ENCODE data around the gene GTF2A1L.

The GTF2A1L gene, protein sequence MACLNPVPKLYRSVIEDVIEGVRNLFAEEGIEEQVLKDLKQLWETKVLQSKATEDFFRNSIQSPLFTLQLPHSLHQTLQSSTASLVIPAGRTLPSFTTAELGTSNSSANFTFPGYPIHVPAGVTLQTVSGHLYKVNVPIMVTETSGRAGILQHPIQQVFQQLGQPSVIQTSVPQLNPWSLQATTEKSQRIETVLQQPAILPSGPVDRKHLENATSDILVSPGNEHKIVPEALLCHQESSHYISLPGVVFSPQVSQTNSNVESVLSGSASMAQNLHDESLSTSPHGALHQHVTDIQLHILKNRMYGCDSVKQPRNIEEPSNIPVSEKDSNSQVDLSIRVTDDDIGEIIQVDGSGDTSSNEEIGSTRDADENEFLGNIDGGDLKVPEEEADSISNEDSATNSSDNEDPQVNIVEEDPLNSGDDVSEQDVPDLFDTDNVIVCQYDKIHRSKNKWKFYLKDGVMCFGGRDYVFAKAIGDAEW

DNA sequence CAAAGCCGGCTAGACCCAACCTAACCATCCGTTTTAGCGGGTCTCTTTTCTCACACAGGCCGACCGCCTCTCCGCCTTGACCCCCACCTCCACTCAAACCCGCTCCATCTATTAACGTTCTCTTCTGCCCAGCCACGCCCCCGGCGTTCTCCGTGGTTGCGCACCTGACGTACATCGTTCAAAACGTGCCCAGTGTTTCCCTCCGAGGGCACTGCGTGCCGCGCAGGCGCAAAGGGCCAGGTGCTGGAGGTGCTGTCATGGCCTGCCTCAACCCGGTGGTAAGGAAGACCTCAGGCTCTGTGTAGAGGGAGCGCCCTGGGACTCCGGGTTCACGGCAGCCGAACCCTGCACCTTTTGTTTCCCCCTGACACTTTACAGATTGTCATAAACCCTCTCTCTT lies at the start of gene GTF2A1L:
Gene GTF2A1L, plus strand, starts transcription at position 239 of the 400 bp plus-strand sequence. Its CDS starts 19 bp downstream, at position 258.
- no peak within 1 kb of the TSS for H3K27ac ChIP-seq (ENCODE audit: low read depth, low read length)
- no peaks in the 10 kb centered on the region for H3K36me3 ChIP-seq (ENCODE audit: control insufficient read depth in 1 of 2, insufficient read depth in 2 of 2, low read length in 2 of 2)
- H3K27me3 ChIP-seq (ENCODE audit: control insufficient read depth in 1 of 2, insufficient read depth in 2 of 2, low read length in 2 of 2): no peaks in the 10 kb centered on the region
- H3K9ac ChIP-seq (ENCODE audit: low read depth in 1 of 2, low read length in 2 of 2): no peak within 1 kb of the TSS
- no peaks in the 10 kb centered on the region for H3K4me1 ChIP-seq (ENCODE audit: control insufficient read depth in 1 of 2, insufficient read depth in 2 of 2, low read length in 2 of 2)
- H3K4me3 ChIP-seq (ENCODE audit: low read depth in 1 of 2, low read length in 2 of 2): no peak within 1 kb of the TSS
- peaks cover 0 to 4% of the 10 kb centered on the region in 2 donors for H3K9me3 ChIP-seq (ENCODE audit: control insufficient read depth in 1 of 2, low read length in 2 of 2)

DNA sequence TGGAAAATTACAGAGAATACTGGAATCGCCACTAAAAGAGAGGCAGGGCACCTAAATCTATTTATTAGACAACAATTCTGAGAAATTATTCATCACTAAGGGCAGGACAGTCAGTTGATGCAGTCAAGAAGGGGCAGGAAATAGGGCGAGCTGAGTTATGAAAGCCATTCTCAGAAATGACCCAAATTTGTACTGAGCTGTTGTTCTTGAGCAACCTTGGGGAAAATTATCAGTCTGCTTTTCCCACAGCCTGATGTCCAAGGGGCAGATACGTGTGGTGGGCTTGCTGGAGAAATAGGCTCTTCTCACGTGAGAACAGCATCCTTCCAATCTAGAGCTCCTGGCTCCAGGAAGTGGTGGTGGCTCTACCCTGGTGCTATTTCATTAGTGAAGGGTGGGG lies 49.1 kb upstream of the GTF2A1L start:
- no peak overlapping the region for H3K4me3 ChIP-seq (ENCODE audit: low read depth in 1 of 2, low read length in 2 of 2)
- no peak overlapping the region for H3K27ac ChIP-seq (ENCODE audit: low read depth, low read length)
- H3K9me3 ChIP-seq (ENCODE audit: control insufficient read depth in 1 of 2, low read length in 2 of 2): no peaks in the 10 kb centered on the region
- H3K4me1 ChIP-seq (ENCODE audit: control insufficient read depth in 1 of 2, insufficient read depth in 2 of 2, low read length in 2 of 2): no peaks in the 10 kb centered on the region
- H3K9ac ChIP-seq (ENCODE audit: low read depth in 1 of 2, low read length in 2 of 2): no peak overlapping the region
- no peaks in the 10 kb centered on the region for H3K36me3 ChIP-seq (ENCODE audit: control insufficient read depth in 1 of 2, insufficient read depth in 2 of 2, low read length in 2 of 2)
- no peaks in the 10 kb centered on the region for H3K27me3 ChIP-seq (ENCODE audit: control insufficient read depth in 1 of 2, insufficient read depth in 2 of 2, low read length in 2 of 2)

DNA sequence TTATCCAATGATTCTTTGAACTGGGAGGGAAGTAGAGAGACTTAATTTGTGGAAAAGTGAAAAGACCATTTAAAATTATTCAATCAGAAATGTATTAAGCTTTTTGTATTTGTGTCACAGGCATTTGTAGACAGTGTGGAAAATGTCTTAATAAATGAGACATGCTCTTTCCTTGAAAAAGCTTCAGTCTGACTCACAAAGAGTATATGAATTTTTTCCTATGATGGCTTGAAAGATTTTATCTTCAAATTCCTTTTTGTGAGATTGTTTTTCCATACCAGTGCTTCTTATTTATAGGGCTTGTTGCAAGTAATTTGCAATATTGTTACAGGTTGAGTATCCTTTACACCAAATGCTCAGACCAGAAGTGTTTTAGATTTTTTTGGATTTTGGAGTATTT lies 48.2 kb upstream of the GTF2A1L start:
- H3K9me3 ChIP-seq (ENCODE audit: control insufficient read depth in 1 of 2, low read length in 2 of 2): no peaks in the 10 kb centered on the region
- H3K27me3 ChIP-seq (ENCODE audit: control insufficient read depth in 1 of 2, insufficient read depth in 2 of 2, low read length in 2 of 2): no peaks in the 10 kb centered on the region
- H3K4me1 ChIP-seq (ENCODE audit: control insufficient read depth in 1 of 2, insufficient read depth in 2 of 2, low read length in 2 of 2): no peaks in the 10 kb centered on the region
- H3K4me3 ChIP-seq (ENCODE audit: low read depth in 1 of 2, low read length in 2 of 2): no peak overlapping the region
- H3K36me3 ChIP-seq (ENCODE audit: control insufficient read depth in 1 of 2, insufficient read depth in 2 of 2, low read length in 2 of 2): no peaks in the 10 kb centered on the region
- no peak overlapping the region for H3K9ac ChIP-seq (ENCODE audit: low read depth in 1 of 2, low read length in 2 of 2)
- H3K27ac ChIP-seq (ENCODE audit: low read depth, low read length): no peak overlapping the region

DNA sequence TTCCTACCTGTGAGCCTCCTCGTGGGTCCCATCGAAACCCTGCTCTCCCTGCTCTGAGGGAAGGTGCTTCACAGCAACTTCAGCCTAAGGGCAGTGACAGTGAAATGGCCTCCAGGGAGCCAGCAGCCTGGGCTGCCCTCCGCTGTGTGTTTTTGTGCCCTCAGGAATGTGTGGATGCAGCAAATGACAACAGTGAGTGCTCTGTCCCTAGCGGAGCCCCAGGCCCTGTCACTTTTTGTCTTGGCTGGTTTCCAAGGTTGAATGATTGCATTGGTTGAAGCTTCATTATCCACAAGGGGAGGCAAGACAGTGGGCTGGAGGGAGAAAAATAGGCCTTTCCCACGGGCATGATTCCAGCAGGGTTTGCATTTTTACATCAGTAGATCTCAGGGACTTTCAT lies 44.8 kb upstream of the GTF2A1L start:
- H3K9me3 ChIP-seq (ENCODE audit: control insufficient read depth in 1 of 2, low read length in 2 of 2): no peaks in the 10 kb centered on the region
- no peak overlapping the region for H3K4me3 ChIP-seq (ENCODE audit: low read depth in 1 of 2, low read length in 2 of 2)
- no peaks in the 10 kb centered on the region for H3K27me3 ChIP-seq (ENCODE audit: control insufficient read depth in 1 of 2, insufficient read depth in 2 of 2, low read length in 2 of 2)
- H3K9ac ChIP-seq (ENCODE audit: low read depth in 1 of 2, low read length in 2 of 2): no peak overlapping the region
- no peaks in the 10 kb centered on the region for H3K4me1 ChIP-seq (ENCODE audit: control insufficient read depth in 1 of 2, insufficient read depth in 2 of 2, low read length in 2 of 2)
- H3K36me3 ChIP-seq (ENCODE audit: control insufficient read depth in 1 of 2, insufficient read depth in 2 of 2, low read length in 2 of 2): no peaks in the 10 kb centered on the region
- no peak overlapping the region for H3K27ac ChIP-seq (ENCODE audit: low read depth, low read length)

DNA sequence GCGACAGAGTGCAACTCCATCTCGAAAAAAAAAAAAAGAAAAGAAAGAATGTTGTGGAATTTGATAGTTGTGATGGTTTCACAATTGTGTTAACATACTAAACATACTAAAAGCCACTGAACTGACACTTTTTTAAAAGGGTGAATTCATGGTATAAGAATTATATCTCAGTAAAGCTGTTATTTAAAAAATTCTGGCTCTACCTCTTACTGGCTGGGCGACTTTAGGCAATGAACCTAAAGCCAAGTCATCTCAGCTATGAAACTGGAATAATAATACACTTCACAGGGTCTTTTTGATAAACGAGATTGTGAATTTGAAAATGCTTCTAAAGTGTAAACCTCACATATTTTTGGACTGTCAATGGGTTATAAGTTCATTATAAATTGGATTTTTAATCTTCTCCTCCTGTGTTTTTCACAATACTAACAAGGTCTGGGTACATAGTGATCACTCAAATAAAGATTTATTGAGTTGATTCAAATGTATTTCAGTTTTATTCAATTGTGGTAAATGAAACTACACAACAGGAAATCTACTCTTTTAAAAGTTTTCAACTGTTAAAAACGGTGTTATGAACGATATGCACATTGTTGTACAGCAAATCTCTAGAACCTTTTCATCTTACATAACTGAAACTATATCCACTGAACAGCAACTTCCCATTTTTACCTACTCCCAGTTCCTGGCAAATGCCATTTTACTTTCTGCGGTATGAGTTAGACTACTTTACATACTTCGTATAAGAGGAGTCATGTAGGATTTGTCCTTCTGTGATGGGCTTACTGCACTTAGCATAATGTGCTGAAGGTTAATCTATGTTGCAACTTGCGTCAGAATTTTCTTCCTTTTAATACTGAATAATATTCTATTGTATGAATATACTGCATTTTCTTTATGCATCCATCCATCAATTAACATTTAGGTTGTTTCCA lies 43.0 kb upstream of the GTF2A1L start:
- Histone ChIP-seq H3K27ac (ENCODE audit: low read depth, low read length) (no peak overlapping the region), H3K4me3 (ENCODE audit: low read depth in 1 of 2, low read length in 2 of 2) (no peak overlapping the region), H3K4me1 (ENCODE audit: control insufficient read depth in 1 of 2, insufficient read depth in 2 of 2, low read length in 2 of 2) (no peaks in the 10 kb centered on the region)

DNA sequence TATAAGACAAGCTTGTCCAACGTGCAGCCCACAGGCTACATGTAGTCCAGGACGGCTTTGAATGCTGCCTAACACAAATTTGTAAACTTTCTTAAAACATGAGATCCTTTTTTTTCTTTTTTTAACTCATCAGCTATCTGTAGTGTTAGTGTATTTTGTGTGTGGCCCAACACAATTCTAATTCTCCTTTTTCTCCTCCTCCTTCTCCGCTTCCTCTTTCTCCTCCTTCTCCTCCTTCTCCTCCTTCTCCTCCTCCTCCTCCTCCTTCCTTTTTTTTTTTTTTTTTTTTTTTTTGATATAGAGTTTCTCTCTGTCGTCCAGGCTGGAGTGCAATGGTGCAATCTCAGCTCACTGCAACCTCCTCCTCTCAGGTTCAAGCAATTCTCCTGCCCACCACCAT lies 39.3 kb upstream of the GTF2A1L start:
- Histone ChIP-seq H3K27me3 (ENCODE audit: control insufficient read depth in 1 of 2, insufficient read depth in 2 of 2, low read length in 2 of 2) (no peaks in the 10 kb centered on the region), H3K9ac (ENCODE audit: low read depth in 1 of 2, low read length in 2 of 2) (no peak overlapping the region), H3K9me3 (ENCODE audit: control insufficient read depth in 1 of 2, low read length in 2 of 2) (no peaks in the 10 kb centered on the region), H3K4me3 (ENCODE audit: low read depth in 1 of 2, low read length in 2 of 2) (no peak overlapping the region), H3K36me3 (ENCODE audit: control insufficient read depth in 1 of 2, insufficient read depth in 2 of 2, low read length in 2 of 2) (no peaks in the 10 kb centered on the region), H3K4me1 (ENCODE audit: control insufficient read depth in 1 of 2, insufficient read depth in 2 of 2, low read length in 2 of 2) (no peaks in the 10 kb centered on the region), H3K27ac (ENCODE audit: low read depth, low read length) (no peak overlapping the region)

More for the DNA sequence above, 43.0 kb upstream of the GTF2A1L start:
- Histone ChIP-seq H3K36me3 (ENCODE audit: control insufficient read depth in 1 of 2, insufficient read depth in 2 of 2, low read length in 2 of 2) (no peaks in the 10 kb centered on the region), H3K27me3 (ENCODE audit: control insufficient read depth in 1 of 2, insufficient read depth in 2 of 2, low read length in 2 of 2) (no peaks in the 10 kb centered on the region), H3K9me3 (ENCODE audit: control insufficient read depth in 1 of 2, low read length in 2 of 2) (no peaks in the 10 kb centered on the region), H3K9ac (ENCODE audit: low read depth in 1 of 2, low read length in 2 of 2) (no peak overlapping the region)

DNA sequence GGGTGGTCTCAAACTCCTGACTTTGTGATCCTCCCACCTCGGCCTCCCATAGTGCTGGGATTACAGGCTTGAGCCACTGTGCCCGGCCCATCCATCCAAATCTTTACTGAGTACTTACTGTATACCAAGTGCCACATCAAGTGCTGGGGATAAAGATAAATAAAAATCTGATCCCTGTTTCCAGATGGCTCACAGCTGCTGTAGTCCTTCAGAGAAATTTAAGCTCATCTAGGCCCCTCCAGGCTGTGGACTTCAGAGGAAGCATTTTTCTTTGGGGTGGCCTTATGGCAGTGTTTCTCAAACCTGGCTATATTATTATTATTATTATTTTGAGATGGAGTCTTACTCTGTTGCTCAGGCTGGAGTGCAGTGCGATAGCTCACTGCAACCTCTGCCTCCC lies 33.7 kb upstream of the GTF2A1L start:
- Histone ChIP-seq H3K36me3 (ENCODE audit: control insufficient read depth in 1 of 2, insufficient read depth in 2 of 2, low read length in 2 of 2) (no peaks in the 10 kb centered on the region), H3K27ac (ENCODE audit: low read depth, low read length) (no peak overlapping the region), H3K4me3 (ENCODE audit: low read depth in 1 of 2, low read length in 2 of 2) (no peak overlapping the region), H3K9ac (ENCODE audit: low read depth in 1 of 2, low read length in 2 of 2) (no peak overlapping the region), H3K27me3 (ENCODE audit: control insufficient read depth in 1 of 2, insufficient read depth in 2 of 2, low read length in 2 of 2) (no peaks in the 10 kb centered on the region), H3K4me1 (ENCODE audit: control insufficient read depth in 1 of 2, insufficient read depth in 2 of 2, low read length in 2 of 2) (no peaks in the 10 kb centered on the region), H3K9me3 (ENCODE audit: control insufficient read depth in 1 of 2, low read length in 2 of 2) (no peaks in the 10 kb centered on the region)

DNA sequence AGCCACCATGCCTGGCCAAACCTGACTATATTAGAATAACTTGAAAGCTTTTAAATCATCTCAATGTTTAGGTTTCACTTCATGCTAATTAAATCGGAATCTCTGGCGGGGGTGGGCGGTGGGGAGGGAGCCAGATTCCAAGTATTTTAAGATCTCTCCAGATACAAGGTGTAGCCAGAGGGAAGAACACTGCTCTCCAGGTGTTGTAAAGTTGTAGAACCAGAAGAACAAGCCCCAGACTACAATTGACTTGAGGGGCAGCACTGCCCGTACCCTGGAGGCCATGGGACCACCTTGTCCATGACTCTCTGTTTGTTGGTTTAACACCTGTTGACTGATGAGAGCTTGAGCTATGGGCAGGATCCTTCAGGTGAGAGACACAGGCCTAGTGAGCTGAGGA lies 33.1 kb upstream of the GTF2A1L start:
- Histone ChIP-seq H3K36me3 (ENCODE audit: control insufficient read depth in 1 of 2, insufficient read depth in 2 of 2, low read length in 2 of 2) (no peaks in the 10 kb centered on the region), H3K4me3 (ENCODE audit: low read depth in 1 of 2, low read length in 2 of 2) (no peak overlapping the region), H3K9me3 (ENCODE audit: control insufficient read depth in 1 of 2, low read length in 2 of 2) (no peaks in the 10 kb centered on the region), H3K9ac (ENCODE audit: low read depth in 1 of 2, low read length in 2 of 2) (no peak overlapping the region), H3K4me1 (ENCODE audit: control insufficient read depth in 1 of 2, insufficient read depth in 2 of 2, low read length in 2 of 2) (no peaks in the 10 kb centered on the region), H3K27ac (ENCODE audit: low read depth, low read length) (no peak overlapping the region), H3K27me3 (ENCODE audit: control insufficient read depth in 1 of 2, insufficient read depth in 2 of 2, low read length in 2 of 2) (no peaks in the 10 kb centered on the region)

DNA sequence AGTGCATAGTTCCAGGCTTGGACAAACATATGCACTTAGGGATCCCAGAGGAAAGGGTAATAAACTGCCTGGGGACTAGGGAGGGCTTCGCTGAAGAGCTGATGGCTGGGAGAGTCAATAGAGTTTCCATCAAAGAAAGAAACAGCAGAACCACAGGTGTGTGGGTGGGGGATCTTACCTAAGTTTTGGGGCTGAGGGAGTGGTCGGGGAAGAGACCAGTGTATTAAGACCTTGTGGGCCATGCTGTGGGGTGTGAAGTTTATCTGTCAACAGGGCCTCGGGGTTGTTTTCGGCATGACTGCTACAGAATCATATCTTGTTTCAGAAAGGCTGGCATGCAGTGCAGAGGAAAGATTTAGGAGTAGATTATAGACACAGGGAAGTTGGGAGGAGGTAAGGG lies 31.2 kb upstream of the GTF2A1L start:
- Histone ChIP-seq H3K4me1 (ENCODE audit: control insufficient read depth in 1 of 2, insufficient read depth in 2 of 2, low read length in 2 of 2) (no peaks in the 10 kb centered on the region), H3K9me3 (ENCODE audit: control insufficient read depth in 1 of 2, low read length in 2 of 2) (no peaks in the 10 kb centered on the region), H3K27ac (ENCODE audit: low read depth, low read length) (no peak overlapping the region), H3K27me3 (ENCODE audit: control insufficient read depth in 1 of 2, insufficient read depth in 2 of 2, low read length in 2 of 2) (no peaks in the 10 kb centered on the region), H3K9ac (ENCODE audit: low read depth in 1 of 2, low read length in 2 of 2) (no peak overlapping the region), H3K4me3 (ENCODE audit: low read depth in 1 of 2, low read length in 2 of 2) (no peak overlapping the region), H3K36me3 (ENCODE audit: control insufficient read depth in 1 of 2, insufficient read depth in 2 of 2, low read length in 2 of 2) (no peaks in the 10 kb centered on the region)

DNA sequence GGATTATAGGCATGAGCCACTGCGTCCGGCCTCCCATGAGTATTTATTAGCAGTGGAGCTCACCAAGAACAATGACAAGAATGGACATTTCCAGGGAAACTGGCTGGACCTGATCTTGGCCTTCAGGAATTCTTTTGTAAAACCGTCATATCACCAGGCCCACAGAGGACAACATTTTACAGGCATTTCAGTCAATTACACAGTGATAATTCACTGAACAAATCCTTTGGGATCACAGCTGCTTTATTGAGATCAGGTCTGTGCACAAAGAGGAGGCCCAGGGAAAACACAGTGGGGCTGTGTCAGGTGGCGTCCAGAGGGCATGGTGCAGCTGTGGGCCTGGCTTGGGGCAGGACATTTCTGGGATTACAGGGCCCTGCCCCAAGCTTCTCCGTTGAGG lies 30.1 kb upstream of the GTF2A1L start:
- no peak overlapping the region for H3K27ac ChIP-seq (ENCODE audit: low read depth, low read length)

More for the DNA sequence above, 30.1 kb upstream of the GTF2A1L start:
- no peaks in the 10 kb centered on the region for H3K4me1 ChIP-seq (ENCODE audit: control insufficient read depth in 1 of 2, insufficient read depth in 2 of 2, low read length in 2 of 2)
- no peaks in the 10 kb centered on the region for H3K36me3 ChIP-seq (ENCODE audit: control insufficient read depth in 1 of 2, insufficient read depth in 2 of 2, low read length in 2 of 2)
- H3K27me3 ChIP-seq (ENCODE audit: control insufficient read depth in 1 of 2, insufficient read depth in 2 of 2, low read length in 2 of 2): no peaks in the 10 kb centered on the region
- H3K9me3 ChIP-seq (ENCODE audit: control insufficient read depth in 1 of 2, low read length in 2 of 2): no peaks in the 10 kb centered on the region
- H3K9ac ChIP-seq (ENCODE audit: low read depth in 1 of 2, low read length in 2 of 2): no peak overlapping the region
- H3K4me3 ChIP-seq (ENCODE audit: low read depth in 1 of 2, low read length in 2 of 2): no peak overlapping the region
